ENCODE measurements around the gene MIX23.

DNA sequence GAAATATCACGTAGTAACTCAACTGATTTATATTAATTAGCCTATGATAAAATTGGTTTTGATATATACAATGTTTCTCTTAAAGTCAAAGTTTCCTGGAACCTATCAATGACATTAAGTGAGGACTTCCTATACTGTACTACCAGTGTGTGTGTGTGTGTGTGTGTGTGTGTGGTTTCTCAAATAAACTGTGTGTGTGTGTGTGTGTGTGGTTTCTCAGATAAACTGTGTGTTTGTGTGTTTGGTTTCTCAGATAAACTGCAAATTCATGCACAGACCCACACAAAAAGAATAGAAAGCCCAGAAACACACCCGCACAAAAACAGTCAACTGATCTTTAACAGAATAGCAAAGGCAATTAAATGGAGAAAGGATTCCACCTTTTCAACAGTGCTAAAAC is 47.3 kb upstream of the MIX23 start:
- TF ChIP-seq EZH2 (IDR thresholded peaks at IDR 0.05) (no peak), EZH2phosphoT487 (IDR thresholded peaks at IDR 0.05; ENCODE audit: borderline replicate concordance) (no peak), RAD21 (IDR thresholded peaks at IDR 0.05; ENCODE audit: low read depth) (no peak), EGR1 (IDR thresholded peaks at IDR 0.05; ENCODE audit: low read depth) (no peak), POLR2AphosphoS5 (IDR thresholded peaks at IDR 0.05; ENCODE audit: low read depth, low read length) (no peak), ELF1 (IDR thresholded peaks at IDR 0.05; ENCODE audit: borderline replicate concordance, low read depth) (no peak), POLR2A (IDR thresholded peaks at IDR 0.05; ENCODE audit: borderline replicate concordance, extremely low read depth, insufficient read depth, insufficient read length) (no peak), FOSL1 (IDR thresholded peaks at IDR 0.05; ENCODE audit: low read depth) (no peak)
- TF ChIP-seq, protein P1, sequence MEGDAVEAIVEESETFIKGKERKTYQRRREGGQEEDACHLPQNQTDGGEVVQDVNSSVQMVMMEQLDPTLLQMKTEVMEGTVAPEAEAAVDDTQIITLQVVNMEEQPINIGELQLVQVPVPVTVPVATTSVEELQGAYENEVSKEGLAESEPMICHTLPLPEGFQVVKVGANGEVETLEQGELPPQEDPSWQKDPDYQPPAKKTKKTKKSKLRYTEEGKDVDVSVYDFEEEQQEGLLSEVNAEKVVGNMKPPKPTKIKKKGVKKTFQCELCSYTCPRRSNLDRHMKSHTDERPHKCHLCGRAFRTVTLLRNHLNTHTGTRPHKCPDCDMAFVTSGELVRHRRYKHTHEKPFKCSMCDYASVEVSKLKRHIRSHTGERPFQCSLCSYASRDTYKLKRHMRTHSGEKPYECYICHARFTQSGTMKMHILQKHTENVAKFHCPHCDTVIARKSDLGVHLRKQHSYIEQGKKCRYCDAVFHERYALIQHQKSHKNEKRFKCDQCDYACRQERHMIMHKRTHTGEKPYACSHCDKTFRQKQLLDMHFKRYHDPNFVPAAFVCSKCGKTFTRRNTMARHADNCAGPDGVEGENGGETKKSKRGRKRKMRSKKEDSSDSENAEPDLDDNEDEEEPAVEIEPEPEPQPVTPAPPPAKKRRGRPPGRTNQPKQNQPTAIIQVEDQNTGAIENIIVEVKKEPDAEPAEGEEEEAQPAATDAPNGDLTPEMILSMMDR (IDR thresholded peaks at IDR 0.05 in 2 of 3, conservative IDR thresholded peaks at IDR 0.05 in 1 of 3; ENCODE audit: borderline replicate concordance in 1 of 3, insufficient read depth in 1 of 3, low read depth in 2 of 3, low read length in 2 of 3): no peak
- TF ChIP-seq, protein P2, sequence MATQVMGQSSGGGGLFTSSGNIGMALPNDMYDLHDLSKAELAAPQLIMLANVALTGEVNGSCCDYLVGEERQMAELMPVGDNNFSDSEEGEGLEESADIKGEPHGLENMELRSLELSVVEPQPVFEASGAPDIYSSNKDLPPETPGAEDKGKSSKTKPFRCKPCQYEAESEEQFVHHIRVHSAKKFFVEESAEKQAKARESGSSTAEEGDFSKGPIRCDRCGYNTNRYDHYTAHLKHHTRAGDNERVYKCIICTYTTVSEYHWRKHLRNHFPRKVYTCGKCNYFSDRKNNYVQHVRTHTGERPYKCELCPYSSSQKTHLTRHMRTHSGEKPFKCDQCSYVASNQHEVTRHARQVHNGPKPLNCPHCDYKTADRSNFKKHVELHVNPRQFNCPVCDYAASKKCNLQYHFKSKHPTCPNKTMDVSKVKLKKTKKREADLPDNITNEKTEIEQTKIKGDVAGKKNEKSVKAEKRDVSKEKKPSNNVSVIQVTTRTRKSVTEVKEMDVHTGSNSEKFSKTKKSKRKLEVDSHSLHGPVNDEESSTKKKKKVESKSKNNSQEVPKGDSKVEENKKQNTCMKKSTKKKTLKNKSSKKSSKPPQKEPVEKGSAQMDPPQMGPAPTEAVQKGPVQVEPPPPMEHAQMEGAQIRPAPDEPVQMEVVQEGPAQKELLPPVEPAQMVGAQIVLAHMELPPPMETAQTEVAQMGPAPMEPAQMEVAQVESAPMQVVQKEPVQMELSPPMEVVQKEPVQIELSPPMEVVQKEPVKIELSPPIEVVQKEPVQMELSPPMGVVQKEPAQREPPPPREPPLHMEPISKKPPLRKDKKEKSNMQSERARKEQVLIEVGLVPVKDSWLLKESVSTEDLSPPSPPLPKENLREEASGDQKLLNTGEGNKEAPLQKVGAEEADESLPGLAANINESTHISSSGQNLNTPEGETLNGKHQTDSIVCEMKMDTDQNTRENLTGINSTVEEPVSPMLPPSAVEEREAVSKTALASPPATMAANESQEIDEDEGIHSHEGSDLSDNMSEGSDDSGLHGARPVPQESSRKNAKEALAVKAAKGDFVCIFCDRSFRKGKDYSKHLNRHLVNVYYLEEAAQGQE (IDR thresholded peaks at IDR 0.05; ENCODE audit: low read depth): no peak

Data from HCT116 (cell line).